Measurements from ENCODE around the gene ATP13A3.
A peak's percentile ranks its signal among the peaks of the same experiment; 100 is the strongest.

ATP13A3 gene

GRCh38 chr3:194469977-194470376 lies 16.8 kb downstream of the ATP13A3 start:
- ChIA-PET CTCF (interaction anchor here (0.6 to 2.1 kb wide), 3 partner anchors 28 to 125 kb away, joined by 3 to 9 read pairs (median 4); no protein-coding TSS in a partner anchor), POLR2A (ENCODE audit: low non-redundant PET) (interaction anchor here (0.5 kb wide), 1 partner anchor 213 kb away, joined by 3 read pairs; no protein-coding TSS in a partner anchor)
- H3K27ac ChIP-seq, result no peak overlapping the region
- no peak for DNase-seq (ENCODE audit: low spot score)
- TF ChIP-seq, protein P1, sequence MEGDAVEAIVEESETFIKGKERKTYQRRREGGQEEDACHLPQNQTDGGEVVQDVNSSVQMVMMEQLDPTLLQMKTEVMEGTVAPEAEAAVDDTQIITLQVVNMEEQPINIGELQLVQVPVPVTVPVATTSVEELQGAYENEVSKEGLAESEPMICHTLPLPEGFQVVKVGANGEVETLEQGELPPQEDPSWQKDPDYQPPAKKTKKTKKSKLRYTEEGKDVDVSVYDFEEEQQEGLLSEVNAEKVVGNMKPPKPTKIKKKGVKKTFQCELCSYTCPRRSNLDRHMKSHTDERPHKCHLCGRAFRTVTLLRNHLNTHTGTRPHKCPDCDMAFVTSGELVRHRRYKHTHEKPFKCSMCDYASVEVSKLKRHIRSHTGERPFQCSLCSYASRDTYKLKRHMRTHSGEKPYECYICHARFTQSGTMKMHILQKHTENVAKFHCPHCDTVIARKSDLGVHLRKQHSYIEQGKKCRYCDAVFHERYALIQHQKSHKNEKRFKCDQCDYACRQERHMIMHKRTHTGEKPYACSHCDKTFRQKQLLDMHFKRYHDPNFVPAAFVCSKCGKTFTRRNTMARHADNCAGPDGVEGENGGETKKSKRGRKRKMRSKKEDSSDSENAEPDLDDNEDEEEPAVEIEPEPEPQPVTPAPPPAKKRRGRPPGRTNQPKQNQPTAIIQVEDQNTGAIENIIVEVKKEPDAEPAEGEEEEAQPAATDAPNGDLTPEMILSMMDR (conservative IDR thresholded peaks at IDR 0.05; ENCODE audit: low read depth), result no peak

DNA sequence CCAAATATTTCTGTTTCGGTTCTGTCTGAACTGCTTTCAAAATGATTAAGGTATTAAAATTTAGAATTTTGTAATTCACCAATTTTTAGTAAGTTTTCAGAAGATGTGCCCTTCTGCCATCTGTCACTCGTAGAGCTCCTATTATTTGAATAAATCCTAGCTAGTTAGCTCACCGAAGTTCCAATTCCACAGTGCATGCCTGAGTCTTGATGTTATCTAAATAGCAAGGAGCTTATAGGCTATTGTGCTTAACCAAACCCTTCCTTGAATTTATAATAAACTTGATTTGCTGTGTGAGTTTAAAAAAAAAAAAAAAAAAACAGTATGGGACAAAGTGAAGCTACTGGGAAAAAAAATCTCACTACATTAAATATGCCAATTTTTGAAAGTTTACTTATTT lies 18.7 kb downstream of the ATP13A3 start:
- H3K27ac ChIP-seq, result no peak overlapping the region
- POLR2A ChIA-PET (ENCODE audit: low non-redundant PET), result no interaction called here
- CTCF ChIA-PET, result interaction anchor here (0.6 kb wide), 2 partner anchors 21 to 730 kb away, joined by 4 to 8 read pairs; no protein-coding TSS in a partner anchor

DNA sequence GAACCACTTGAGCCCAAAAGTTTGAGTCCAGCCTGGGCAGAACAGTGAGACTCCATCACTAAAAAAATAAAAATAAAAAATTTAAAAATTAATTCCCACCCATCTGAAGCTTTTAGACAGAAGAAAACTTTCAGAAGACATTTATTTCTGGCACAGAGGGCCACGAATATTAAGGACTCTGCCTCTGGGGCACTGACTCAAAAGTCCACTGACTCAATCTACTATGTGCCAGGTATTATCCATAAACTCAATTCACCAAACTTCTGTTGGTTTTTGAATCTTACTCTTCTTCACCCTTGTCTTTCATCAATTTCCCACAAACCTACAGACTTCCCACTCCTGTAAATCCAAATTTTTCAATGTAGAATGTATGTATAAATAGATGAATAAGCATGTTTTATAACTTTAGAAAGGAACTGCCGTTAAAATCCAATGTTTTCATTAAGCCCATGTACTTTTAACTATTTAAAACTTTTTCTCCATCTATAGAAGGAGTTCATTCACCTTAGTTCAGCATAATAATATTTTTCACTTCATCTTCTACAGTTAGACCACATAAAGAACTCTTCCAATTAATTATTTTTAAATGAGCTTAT lies 19.9 kb downstream of the ATP13A3 start:
- CTCF ChIA-PET, result interaction anchor here (0.6 kb wide), 1 partner anchor 12 kb away, joined by 3 read pairs; no protein-coding TSS in a partner anchor
- TF ChIP-seq, protein P1 (conservative IDR thresholded peaks at IDR 0.05; ENCODE audit: low read depth), result no peak
- POLR2A ChIA-PET (ENCODE audit: low non-redundant PET), result no interaction called here
- DNase-seq (ENCODE audit: low spot score), result no peak
- no peak overlapping the region for H3K27ac ChIP-seq

More for the DNA sequence above, 18.7 kb downstream of the ATP13A3 start:
- TF ChIP-seq, protein P1 (conservative IDR thresholded peaks at IDR 0.05; ENCODE audit: low read depth), result no peak
- no peak for DNase-seq (ENCODE audit: low spot score)

- 0 out of 2 replicates have a peak overlapping the region, but pooled peaks have one; percentile 10 for H3K27ac ChIP-seq
- CTCF ChIA-PET, result interaction anchor here (0.7 kb wide), 1 partner anchor 860 kb away, joined by 3 read pairs; no protein-coding TSS in a partner anchor
- TF ChIP-seq, protein P1 (conservative IDR thresholded peaks at IDR 0.05; ENCODE audit: low read depth), result no peak
- no peak for DNase-seq (ENCODE audit: low spot score)
- POLR2A ChIA-PET (ENCODE audit: low non-redundant PET), result interaction anchor here (0.7 kb wide), 1 partner anchor 1615 kb away, joined by 3 read pairs; no protein-coding TSS in a partner anchor
Observed at GRCh38 chr3:194465920-194466570, 20.8 kb downstream of the ATP13A3 start.

DNA sequence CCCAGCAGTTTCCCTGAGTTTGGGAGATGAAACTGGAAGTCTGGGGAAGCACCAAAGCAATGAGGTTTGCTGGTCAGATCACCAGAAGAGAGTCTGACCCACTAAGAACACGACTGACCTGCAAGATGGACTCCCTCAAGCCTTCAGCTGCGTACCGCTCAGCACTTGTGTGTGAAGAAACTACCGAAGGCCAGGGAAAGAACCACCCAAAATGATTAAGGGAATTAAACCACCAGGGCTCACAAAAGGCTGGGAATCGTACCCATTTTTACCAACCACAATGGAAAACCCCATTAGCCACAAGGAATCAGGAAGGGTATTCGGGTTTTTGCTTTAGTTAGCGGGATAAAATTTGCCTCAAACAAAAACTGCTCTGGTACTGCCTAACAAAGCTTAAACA lies 21.6 kb downstream of the ATP13A3 start:
- no peak for DNase-seq (ENCODE audit: low spot score)
- ChIA-PET POLR2A (ENCODE audit: low non-redundant PET) (interaction anchor here (0.7 kb wide), 1 partner anchor 1616 kb away, joined by 3 read pairs; no protein-coding TSS in a partner anchor), CTCF (no interaction called here)
- H3K27ac ChIP-seq, result 0 out of 2 replicates have a peak overlapping the region, but pooled peaks have one; percentile 10
- TF ChIP-seq, protein P1 (conservative IDR thresholded peaks at IDR 0.05; ENCODE audit: low read depth), result no peak

DNA sequence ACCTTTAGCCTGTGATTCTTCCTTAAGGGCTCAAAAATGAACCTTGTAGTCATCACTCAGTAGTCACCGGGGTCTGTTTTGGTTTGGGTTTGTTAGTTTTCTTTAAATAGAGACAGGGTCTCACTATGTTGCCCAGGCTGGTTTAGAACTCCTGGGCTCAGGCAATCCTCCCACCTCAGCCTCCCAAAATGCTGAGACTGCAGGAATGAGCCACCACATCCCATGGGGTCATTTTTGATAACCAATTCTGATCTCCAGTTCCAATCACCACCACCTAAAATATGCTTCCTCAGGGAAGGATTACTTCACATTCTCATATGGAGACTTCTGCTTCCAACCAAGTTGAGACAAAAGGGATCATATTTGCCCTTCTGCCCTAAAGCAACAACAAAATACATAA lies 22.1 kb downstream of the ATP13A3 start:
- CTCF ChIA-PET, result no interaction called here
- POLR2A ChIA-PET (ENCODE audit: low non-redundant PET), result no interaction called here
- TF ChIP-seq, protein P1 (conservative IDR thresholded peaks at IDR 0.05; ENCODE audit: low read depth), result no peak
- DNase-seq (ENCODE audit: low spot score), result no peak
- no peak overlapping the region for H3K27ac ChIP-seq
